Endothelial cell (in vitro differentiated cells): Measurements from ENCODE around the gene FBXO42. TPM values are rescaled to one million over a fixed set of nuclear protein-coding genes. Genes with fewer than 3 reads are reported as not detected.
"Not testable (repeated sequence)": the region's sequence is repeated elsewhere in the genome, so short reads cannot be mapped to it uniquely, and the experiment has no call there.

Experiments used
- DNase-seq: peaks from one replicate; pipeline ENCODE4 v3.0.0; 2021; ENCODE audit warnings: low spot score
- H3K27ac Mint-ChIP-seq: one replicate; pipeline ENCODE4 v1.8.0; 2021; ENCODE audit warnings: mixed read lengths, inconsistent platforms; ENCODE audit not compliant: unreplicated experiment
- H3K27me3 Mint-ChIP-seq: one replicate; pipeline ENCODE4 v1.8.0; 2021; ENCODE audit warnings: mild to moderate bottlenecking, moderate library complexity, mixed read lengths, inconsistent platforms; ENCODE audit not compliant: unreplicated experiment
- H3K36me3 Mint-ChIP-seq: one replicate; pipeline ENCODE4 v1.8.0; 2021; ENCODE audit warnings: mild to moderate bottlenecking, low read depth, mixed read lengths, inconsistent platforms; ENCODE audit not compliant: unreplicated experiment
- H3K4me1 Mint-ChIP-seq: one replicate; pipeline ENCODE4 v1.8.0; 2021; ENCODE audit warnings: mild to moderate bottlenecking, mixed read lengths, inconsistent platforms; ENCODE audit not compliant: unreplicated experiment
- H3K4me3 Mint-ChIP-seq: one replicate; pipeline ENCODE4 v1.8.0; 2021; ENCODE audit warnings: mild to moderate bottlenecking, mixed read lengths, inconsistent platforms; ENCODE audit not compliant: unreplicated experiment
- H3K9me3 Mint-ChIP-seq: one replicate; pipeline ENCODE4 v1.8.0; 2021; ENCODE audit warnings: mixed read lengths, inconsistent platforms; ENCODE audit not compliant: unreplicated experiment
- total RNA-seq: library from RNA; stranded (reverse); fragmentation: NEBNext Ultra II Directional; extraction: Animal tissue kit (Norgen Biotek cat#: 25700); gene quantifications from one replicate; pipeline ENCODE4 v1.2.1, GENCODE V29; 2021; ENCODE audit not compliant: unreplicated experiment
- TF ChIP-seq, protein P1 (sequence below): fragments of 200-600 bp; sonication (generic); IDR thresholded peaks from one replicate; pipeline ENCODE4 v1.5.0; 2021; ENCODE audit warnings: antibody characterized with exemption; ENCODE audit not compliant: unreplicated experiment

The FBXO42 gene
- total RNA-seq, 1 donor from 2014 or later = 17.2 TPM

DNA sequence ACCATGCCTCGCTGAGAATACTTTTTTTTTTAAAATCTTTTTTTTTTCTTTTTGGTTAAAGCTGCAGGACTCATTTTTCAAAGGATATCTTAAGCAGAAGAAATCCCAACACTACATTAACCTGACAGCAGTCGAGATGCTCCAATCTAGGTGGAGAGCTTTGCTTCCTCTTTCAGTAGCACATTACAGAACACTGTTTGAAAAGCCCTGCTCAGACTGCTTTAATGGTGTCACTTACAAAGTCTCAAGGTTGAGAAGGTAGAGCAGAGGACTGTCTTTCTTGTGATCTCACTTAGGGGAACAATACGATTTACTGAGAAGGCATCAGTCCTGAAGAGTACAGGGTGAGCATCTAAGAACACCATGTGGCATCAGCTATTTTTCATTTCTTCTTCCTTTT is 94.3 kb downstream of the FBXO42 start:
- no peaks in the 10 kb centered on the region for H3K27me3 Mint-ChIP-seq
- no peaks in the 10 kb centered on the region for H3K4me1 Mint-ChIP-seq
- TF ChIP-seq, protein P1, sequence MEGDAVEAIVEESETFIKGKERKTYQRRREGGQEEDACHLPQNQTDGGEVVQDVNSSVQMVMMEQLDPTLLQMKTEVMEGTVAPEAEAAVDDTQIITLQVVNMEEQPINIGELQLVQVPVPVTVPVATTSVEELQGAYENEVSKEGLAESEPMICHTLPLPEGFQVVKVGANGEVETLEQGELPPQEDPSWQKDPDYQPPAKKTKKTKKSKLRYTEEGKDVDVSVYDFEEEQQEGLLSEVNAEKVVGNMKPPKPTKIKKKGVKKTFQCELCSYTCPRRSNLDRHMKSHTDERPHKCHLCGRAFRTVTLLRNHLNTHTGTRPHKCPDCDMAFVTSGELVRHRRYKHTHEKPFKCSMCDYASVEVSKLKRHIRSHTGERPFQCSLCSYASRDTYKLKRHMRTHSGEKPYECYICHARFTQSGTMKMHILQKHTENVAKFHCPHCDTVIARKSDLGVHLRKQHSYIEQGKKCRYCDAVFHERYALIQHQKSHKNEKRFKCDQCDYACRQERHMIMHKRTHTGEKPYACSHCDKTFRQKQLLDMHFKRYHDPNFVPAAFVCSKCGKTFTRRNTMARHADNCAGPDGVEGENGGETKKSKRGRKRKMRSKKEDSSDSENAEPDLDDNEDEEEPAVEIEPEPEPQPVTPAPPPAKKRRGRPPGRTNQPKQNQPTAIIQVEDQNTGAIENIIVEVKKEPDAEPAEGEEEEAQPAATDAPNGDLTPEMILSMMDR = no peak
- no peak overlapping the region for H3K27ac Mint-ChIP-seq
- H3K36me3 Mint-ChIP-seq = peaks cover 7% of the 10 kb centered on the region
- H3K4me3 Mint-ChIP-seq = no peak overlapping the region
- H3K9me3 Mint-ChIP-seq = no peaks in the 10 kb centered on the region
- DNase-seq = no peak

DNA sequence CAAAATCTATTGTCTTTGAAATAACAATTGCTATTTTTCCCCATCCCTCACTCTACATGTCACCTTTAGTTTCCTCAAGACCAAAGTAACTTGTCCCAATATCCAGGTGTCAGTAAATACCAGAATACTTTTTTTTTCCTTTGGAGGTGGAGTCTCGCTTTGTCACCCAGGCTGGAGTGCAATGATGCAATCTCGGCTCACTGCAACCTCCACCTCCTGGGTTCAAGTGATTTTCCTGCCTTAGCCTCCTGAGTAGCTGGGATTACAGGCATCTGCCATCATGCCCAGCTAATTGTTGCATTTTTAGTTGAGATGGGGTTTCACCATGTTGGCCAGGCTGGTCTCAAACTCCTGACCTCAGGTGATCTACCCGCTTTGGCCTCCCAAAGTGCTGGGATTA is 94.7 kb downstream of the FBXO42 start:
- H3K9me3 Mint-ChIP-seq, H3K4me1 Mint-ChIP-seq, H3K27ac Mint-ChIP-seq, H3K36me3 Mint-ChIP-seq, DNase-seq, H3K27me3 Mint-ChIP-seq, H3K4me3 Mint-ChIP-seq: not testable (repeated sequence)

DNA sequence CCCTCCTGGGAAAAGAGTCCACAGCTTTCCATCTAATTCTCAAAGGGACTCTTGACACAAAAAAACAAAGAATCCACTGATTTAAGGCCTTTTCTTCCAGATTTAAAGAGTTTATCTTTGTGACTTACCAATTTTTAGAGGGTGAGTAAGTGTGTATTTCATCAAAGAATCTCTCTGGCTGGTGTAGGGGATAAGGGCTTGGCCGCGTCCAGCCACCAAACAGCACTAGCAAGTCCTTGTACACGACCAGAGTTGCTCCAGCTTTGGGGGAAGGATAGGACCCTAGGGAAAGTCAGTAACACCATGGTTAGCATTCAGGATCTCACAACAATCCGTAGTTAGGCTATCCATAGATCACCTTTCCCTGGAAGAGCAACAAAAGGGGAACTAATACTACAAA is 95.8 kb downstream of the FBXO42 start:
- Mint-ChIP-seq H3K27me3 (no peaks in the 10 kb centered on the region), H3K36me3 (peaks cover 13% of the 10 kb centered on the region), H3K4me1 (no peaks in the 10 kb centered on the region), H3K27ac (no peak overlapping the region), H3K9me3 (no peaks in the 10 kb centered on the region), H3K4me3 (no peak overlapping the region)
- DNase-seq = no peak
- TF ChIP-seq, protein P1 = no peak

DNA sequence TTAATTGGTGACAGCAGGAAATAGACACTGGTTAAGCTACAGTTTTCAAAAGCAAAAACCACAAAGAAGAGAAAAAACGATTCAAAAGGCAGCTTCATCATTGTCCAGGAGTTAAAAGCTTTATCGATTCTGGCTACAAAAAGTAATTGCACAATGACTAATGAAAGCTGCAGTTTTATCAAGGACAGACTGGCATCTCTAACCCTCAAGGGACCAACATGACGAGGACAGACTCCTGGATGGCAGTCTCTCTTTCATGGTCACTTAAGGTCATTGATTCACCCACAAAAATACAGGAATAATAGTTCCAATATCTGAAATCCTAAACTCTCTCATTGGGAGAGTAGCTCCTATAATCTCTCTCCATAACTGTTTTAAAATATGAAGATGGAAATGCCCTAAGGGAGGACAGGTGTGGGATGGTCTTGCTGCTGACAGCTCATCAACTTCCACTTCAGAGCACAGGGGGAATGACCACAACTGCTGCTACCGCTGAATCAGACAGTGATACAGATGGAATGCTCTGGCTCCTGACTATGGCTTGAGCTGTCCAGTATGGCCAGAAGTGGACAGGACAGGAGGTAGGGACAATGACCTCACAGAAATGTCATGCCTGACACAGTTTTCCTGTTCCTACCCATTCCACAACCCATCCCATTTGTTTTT is 97.9 kb downstream of the FBXO42 start:
- H3K9me3 Mint-ChIP-seq = no peaks in the 10 kb centered on the region
- no peaks in the 10 kb centered on the region for H3K27me3 Mint-ChIP-seq
- TF ChIP-seq, protein P1 = no peak
- DNase-seq = no peak
- H3K36me3 Mint-ChIP-seq = peaks cover 21% of the 10 kb centered on the region
- H3K4me3 Mint-ChIP-seq = no peak overlapping the region
- no peaks in the 10 kb centered on the region for H3K4me1 Mint-ChIP-seq
- H3K27ac Mint-ChIP-seq = no peak overlapping the region

DNA sequence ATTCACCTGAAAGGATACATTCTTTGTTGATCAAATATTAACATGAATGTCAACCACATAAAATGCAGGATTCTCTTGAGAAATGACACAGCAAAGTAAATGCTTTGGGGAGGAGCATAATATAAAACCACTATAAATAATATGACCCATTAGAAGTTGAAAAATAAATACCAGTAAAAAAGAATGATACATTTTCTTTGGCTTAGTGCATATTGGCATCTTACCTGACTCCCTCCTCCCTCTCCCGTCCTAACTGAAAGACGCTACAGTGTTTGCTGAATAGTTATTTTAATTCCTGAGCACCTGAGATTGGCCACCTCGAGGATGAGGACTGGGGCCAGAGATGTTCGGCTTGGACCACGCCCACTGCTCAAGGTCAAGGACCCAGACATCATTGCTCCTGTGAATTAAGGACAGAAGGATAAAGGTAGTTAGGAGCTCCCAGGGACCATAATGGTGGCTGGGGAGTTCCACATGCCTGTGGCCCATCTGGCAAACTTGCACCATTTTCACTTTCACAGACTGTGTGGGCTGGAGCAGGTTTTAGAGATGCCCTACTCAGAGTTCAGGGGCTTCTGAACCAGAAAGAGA is 98.9 kb downstream of the FBXO42 start:
- Mint-ChIP-seq H3K27me3 (no peaks in the 10 kb centered on the region), H3K9me3 (no peaks in the 10 kb centered on the region), H3K4me3 (no peak overlapping the region), H3K27ac (no peak overlapping the region), H3K4me1 (peaks cover 2% of the 10 kb centered on the region), H3K36me3 (peaks cover 21% of the 10 kb centered on the region)
- TF ChIP-seq, protein P1 = no peak
- DNase-seq = no peak
